Breast epithelium (tissue), 3 donors: ENCODE results near the gene CDKN3.

ENCODE experiments used
- POLR2A ChIP-seq: fragments of 450-650 bp; IDR thresholded peaks from one replicate; pipeline ENCODE4 v1.6.1; 2016; ENCODE audit warnings: antibody characterized with exemption, mild to moderate bottlenecking, moderate library complexity
- TF ChIP-seq, protein P1 (sequence below), 3 donors: fragments of 450-650 bp; IDR thresholded peaks; one replicate each; pipeline ENCODE4 v1.5.1; 2016 to 2017; ENCODE audit warnings: antibody characterized with exemption in 3 of 3, mild to moderate bottlenecking in 3 of 3, moderate library complexity in 3 of 3

DNA sequence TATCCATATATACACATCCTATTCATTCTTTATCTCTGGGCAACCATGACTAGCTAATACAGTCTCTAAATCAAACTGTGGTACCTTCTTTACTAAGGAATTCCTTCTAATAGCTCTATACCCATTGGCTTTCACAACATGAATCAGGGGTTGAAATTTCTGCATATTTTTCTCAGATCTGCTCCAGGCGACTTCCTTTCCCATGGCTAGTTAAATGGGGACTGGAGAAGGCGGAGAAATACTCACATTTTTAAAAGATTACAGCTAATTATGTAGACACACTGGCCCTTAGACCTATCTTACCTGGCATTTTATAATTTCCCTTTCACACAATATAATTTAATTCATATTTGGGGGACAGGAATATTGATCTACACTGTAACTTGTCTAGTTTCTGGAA is 1.1 kb upstream of the CDKN3 start:
- TF ChIP-seq, protein P1, sequence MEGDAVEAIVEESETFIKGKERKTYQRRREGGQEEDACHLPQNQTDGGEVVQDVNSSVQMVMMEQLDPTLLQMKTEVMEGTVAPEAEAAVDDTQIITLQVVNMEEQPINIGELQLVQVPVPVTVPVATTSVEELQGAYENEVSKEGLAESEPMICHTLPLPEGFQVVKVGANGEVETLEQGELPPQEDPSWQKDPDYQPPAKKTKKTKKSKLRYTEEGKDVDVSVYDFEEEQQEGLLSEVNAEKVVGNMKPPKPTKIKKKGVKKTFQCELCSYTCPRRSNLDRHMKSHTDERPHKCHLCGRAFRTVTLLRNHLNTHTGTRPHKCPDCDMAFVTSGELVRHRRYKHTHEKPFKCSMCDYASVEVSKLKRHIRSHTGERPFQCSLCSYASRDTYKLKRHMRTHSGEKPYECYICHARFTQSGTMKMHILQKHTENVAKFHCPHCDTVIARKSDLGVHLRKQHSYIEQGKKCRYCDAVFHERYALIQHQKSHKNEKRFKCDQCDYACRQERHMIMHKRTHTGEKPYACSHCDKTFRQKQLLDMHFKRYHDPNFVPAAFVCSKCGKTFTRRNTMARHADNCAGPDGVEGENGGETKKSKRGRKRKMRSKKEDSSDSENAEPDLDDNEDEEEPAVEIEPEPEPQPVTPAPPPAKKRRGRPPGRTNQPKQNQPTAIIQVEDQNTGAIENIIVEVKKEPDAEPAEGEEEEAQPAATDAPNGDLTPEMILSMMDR (IDR thresholded peaks at IDR 0.05) = no peak
- no peak for TF ChIP-seq POLR2A
